Sciatic nerve (tissue), 2 donors: ENCODE measurements around the gene SYNGR3. TPM values are rescaled to one million over a fixed set of nuclear protein-coding genes. Genes with fewer than 3 reads are reported as not detected.

Experiments
- ATAC-seq: fragments of 200-7000 bp; cut with Tn5 transposase; one replicate; pipeline ENCODE4 v1.9.1; 2020; ENCODE audit warnings: mild to moderate bottlenecking, moderate library complexity
- DNase-seq: peaks from one replicate; pipeline ENCODE4 v3.0.0-alpha.2; 2020; ENCODE audit warnings: low spot score
- intact Hi-C: fragments of 100-400 bp; cut with DNase I; formaldehyde crosslinking; loops from one replicate; pipeline ENCODE4 v1.14.2; 2022
- total RNA-seq: library from RNA; stranded (reverse); fragmentation: NEBNext Ultra II Directional; extraction: Animal tissue kit (Norgen Biotek cat#: 25700); gene quantifications from one replicate; pipeline ENCODE4 v1.2.1, GENCODE V29; 2021
- donor health status: DM: no; HTN: no; CAD: no.
- donor health status: DM: no; HTN: no; CAD: no.

Gene SYNGR3
- total RNA-seq, 1 donor from 2014 or later: 0.76 TPM

GRCh38 chr16:1985466-1986150, 4.2 kb upstream of the SYNGR3 start:
- intact Hi-C loops: no loop called here
- ATAC-seq (no peak), DNase-seq (no peak)

GRCh38 chr16:1987198-1987597, 2.6 kb upstream of the SYNGR3 start:
- no peak for ATAC-seq
- no peak for DNase-seq
- intact Hi-C loops: no loop called here

- no peak for DNase-seq
- ATAC-seq: no peak
- intact Hi-C loops: no loop called here
These were observed 256 bp downstream of the SYNGR3 start for GRCh38 chr16:1990101-1990350.

GRCh38 chr16:1990351-1991134, 773 bp downstream of the SYNGR3 start:
- no peak for ATAC-seq
- DNase-seq: no peak
- intact Hi-C loops: no loop called here

GRCh38 chr16:1991135-1991551, 1.4 kb downstream of the SYNGR3 start:
- no peak for DNase-seq
- intact Hi-C loops: no loop called here
- ATAC-seq: no peak

- DNase-seq (no peak), ATAC-seq (no peak)
- intact Hi-C loops: no loop called here
These were observed 1.8 kb downstream of the SYNGR3 start for GRCh38 chr16:1991588-1991947.

GRCh38 chr16:1991948-1992703, 2.4 kb downstream of the SYNGR3 start:
- peak; percentile 92 for ATAC-seq
- intact Hi-C loops: no loop called here
- peak; percentile 98 for DNase-seq

- ATAC-seq: peak; percentile 1
- no peak for DNase-seq
- intact Hi-C loops: no loop called here
These were observed 3.0 kb downstream of the SYNGR3 start for GRCh38 chr16:1992704-1993317.

- DNase-seq: no peak
- intact Hi-C loops: no loop called here
- ATAC-seq: no peak
These were observed 4.0 kb downstream of the SYNGR3 start for GRCh38 chr16:1993731-1994131.

- DNase-seq (no peak), ATAC-seq (no peak)
- intact Hi-C loops: no loop called here
These were observed 8.0 kb downstream of the SYNGR3 start for GRCh38 chr16:1997494-1998359.

GRCh38 chr16:1998360-1998835, 8.6 kb downstream of the SYNGR3 start:
- intact Hi-C loops: no loop called here
- ATAC-seq: no peak

GRCh38 chr16:1998852-1999801, 9.4 kb downstream of the SYNGR3 start:
- ATAC-seq: no peak
- no peak for DNase-seq

More at GRCh38 chr16:1998360-1998835, 8.6 kb downstream of the SYNGR3 start:
- no peak for DNase-seq

GRCh38 chr16:1999866-2000514, 10.2 kb downstream of the SYNGR3 start:
- ATAC-seq: no peak
- no peak for DNase-seq
- intact Hi-C loops: no loop called here

More at GRCh38 chr16:1998852-1999801, 9.4 kb downstream of the SYNGR3 start:
- intact Hi-C loops: no loop called here

GRCh38 chr16:2001035-2001434, 11.3 kb downstream of the SYNGR3 start:
- ATAC-seq (no peak), DNase-seq (no peak)
- intact Hi-C loops: no loop called here

- intact Hi-C loops: no loop called here
- no peak for DNase-seq
- no peak for ATAC-seq
These were observed 11.9 kb downstream of the SYNGR3 start for GRCh38 chr16:2001456-2002355.
